ENCODE data around the gene CTSZ.

GRCh38 chr20:59028812-59029211, 21.8 kb upstream of the CTSZ start:
- TF ChIP-seq MAX (CRISPR knock-in tag; IDR thresholded peaks at IDR 0.05) (no peak), E2F1 (CRISPR knock-in tag; IDR thresholded peaks at IDR 0.05) (no peak), NR2C2 (CRISPR knock-in tag; IDR thresholded peaks at IDR 0.05) (no peak), NFYB (CRISPR knock-in tag; conservative IDR thresholded peaks at IDR 0.05; ENCODE audit: low read depth) (no peak), ATF2 (CRISPR knock-in tag; IDR thresholded peaks at IDR 0.05; ENCODE audit: borderline replicate concordance, low read depth) (no peak), GTF2I (CRISPR knock-in tag; conservative IDR thresholded peaks at IDR 0.05) (no peak), SP1 (CRISPR knock-in tag; conservative IDR thresholded peaks at IDR 0.05) (no peak), NR3C1 (CRISPR knock-in tag; conservative IDR thresholded peaks at IDR 0.05; ENCODE audit: low read depth) (no peak), CTCF (IDR thresholded peaks at IDR 0.05) (no peak), GABPB1 (CRISPR knock-in tag; IDR thresholded peaks at IDR 0.05) (no peak), RORB (CRISPR knock-in tag; IDR thresholded peaks at IDR 0.05) (no peak), PRRX2 (CRISPR knock-in tag; IDR thresholded peaks at IDR 0.05) (no peak), KAT7 (CRISPR knock-in tag; IDR thresholded peaks at IDR 0.05; ENCODE audit: borderline replicate concordance) (no peak), CREM (CRISPR knock-in tag; IDR thresholded peaks at IDR 0.05) (no peak)
